ENCODE measurements around the gene ZIC1. TPM values are rescaled to one million over a fixed set of nuclear protein-coding genes. Genes with fewer than 3 reads are reported as not detected.

ZIC1 gene
- polyA plus RNA-seq, 1 experiment: 28.5 TPM

GRCh38 chr3:147410526-147411237 lies 1.5 kb downstream of the ZIC1 start:
- H3K36me3 ChIP-seq (ENCODE audit: control insufficient read depth, insufficient read depth, low read length): no peaks in the 10 kb centered on the region
- peak; percentile 51 for DNase-seq (ENCODE audit: low read depth)
- POLR2A ChIA-PET: interaction anchor here (0.7 kb wide), 1 partner anchor 18 kb away, joined by 3 read pairs; no protein-coding TSS in a partner anchor
- H3K4me3 ChIP-seq (ENCODE audit: low read depth, low read length): peak overlapping the region; percentile 60
- TF ChIP-seq CTCF (IDR thresholded peaks at IDR 0.05; ENCODE audit: insufficient read depth, low read depth, low read length): no peak
- H3K27me3 ChIP-seq (ENCODE audit: control insufficient read depth, insufficient read depth, low read length): peaks cover 17% of the 10 kb centered on the region
- CTCF ChIA-PET: interaction anchor here (0.6 to 1.6 kb wide), 3 partner anchors 9 to 17 kb away, joined by 3 to 4 read pairs (median 3); no protein-coding TSS in a partner anchor

- no peak for DNase-seq (ENCODE audit: low read depth)
- no peak for TF ChIP-seq CTCF (IDR thresholded peaks at IDR 0.05; ENCODE audit: insufficient read depth, low read depth, low read length)
- peaks cover 11% of the 10 kb centered on the region for H3K27me3 ChIP-seq (ENCODE audit: control insufficient read depth, insufficient read depth, low read length)
- CTCF ChIA-PET: interaction anchor here (0.8 to 1.6 kb wide), 5 partner anchors 9 to 535 kb away, joined by 3 read pairs; no protein-coding TSS in a partner anchor
- H3K36me3 ChIP-seq (ENCODE audit: control insufficient read depth, insufficient read depth, low read length): no peaks in the 10 kb centered on the region
- H3K4me3 ChIP-seq (ENCODE audit: low read depth, low read length): peak overlapping the region; percentile 60
- POLR2A ChIA-PET: interaction anchor here (0.6 to 0.7 kb wide), 2 partner anchors 19 to 81 kb away, joined by 3 to 5 read pairs; no protein-coding TSS in a partner anchor
Measured at GRCh38 chr3:147411238-147411814, 2.2 kb downstream of the ZIC1 start.

- DNase-seq (ENCODE audit: low read depth): no peak
- H3K27me3 ChIP-seq (ENCODE audit: control insufficient read depth, insufficient read depth, low read length): peaks cover 11% of the 10 kb centered on the region
- POLR2A ChIA-PET: interaction anchor here (0.6 kb wide), 1 partner anchor 81 kb away, joined by 5 read pairs; no protein-coding TSS in a partner anchor
- TF ChIP-seq CTCF (IDR thresholded peaks at IDR 0.05; ENCODE audit: insufficient read depth, low read depth, low read length): no peak
- CTCF ChIA-PET: interaction anchor here (0.8 to 1.6 kb wide), 4 partner anchors 8 to 534 kb away, joined by 3 read pairs; no protein-coding TSS in a partner anchor
- H3K36me3 ChIP-seq (ENCODE audit: control insufficient read depth, insufficient read depth, low read length): no peaks in the 10 kb centered on the region
- peak overlapping the region; percentile 60 for H3K4me3 ChIP-seq (ENCODE audit: low read depth, low read length)
Measured at GRCh38 chr3:147411815-147412241, 2.7 kb downstream of the ZIC1 start.

DNA sequence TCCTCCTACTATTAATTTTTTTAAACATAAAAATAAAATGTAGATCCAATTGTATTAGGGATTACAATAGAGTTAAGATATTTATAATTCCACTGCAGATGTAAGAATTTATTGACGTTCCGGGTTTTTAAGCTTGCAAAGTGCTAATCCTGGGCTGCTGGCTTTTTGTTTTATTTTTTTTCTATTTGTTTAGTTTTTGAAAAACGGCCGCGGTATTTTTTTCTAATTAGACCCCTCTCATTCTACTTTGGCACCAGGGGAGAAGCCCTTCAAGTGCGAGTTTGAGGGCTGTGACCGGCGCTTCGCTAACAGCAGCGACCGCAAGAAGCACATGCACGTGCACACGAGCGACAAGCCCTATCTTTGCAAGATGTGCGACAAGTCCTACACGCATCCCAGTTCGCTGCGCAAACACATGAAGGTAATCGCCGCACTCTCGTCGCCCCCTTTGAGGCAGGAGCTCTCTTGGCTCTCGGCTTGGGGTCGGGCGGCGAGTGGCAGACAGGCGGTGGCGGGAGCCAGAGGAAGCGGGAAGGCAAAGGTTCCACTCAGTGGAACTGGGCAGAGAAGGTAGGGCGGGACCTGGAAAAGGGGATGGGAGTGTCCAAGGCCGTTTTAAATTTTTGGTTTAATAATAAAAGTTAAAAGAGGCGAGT lies 3.2 kb downstream of the ZIC1 start:
- POLR2A ChIA-PET: no interaction called here

More for the DNA sequence above, 3.2 kb downstream of the ZIC1 start:
- Histone ChIP-seq H3K4me3 (ENCODE audit: low read depth, low read length) (peak overlapping the region; percentile 60), H3K27me3 (ENCODE audit: control insufficient read depth, insufficient read depth, low read length) (peaks cover 11% of the 10 kb centered on the region), H3K36me3 (ENCODE audit: control insufficient read depth, insufficient read depth, low read length) (no peaks in the 10 kb centered on the region)
- no peak for DNase-seq (ENCODE audit: low read depth)
- CTCF ChIA-PET: interaction anchor here (1.2 to 1.6 kb wide), 3 partner anchors 8 to 534 kb away, joined by 3 read pairs; no protein-coding TSS in a partner anchor
- no peak for TF ChIP-seq CTCF (IDR thresholded peaks at IDR 0.05; ENCODE audit: insufficient read depth, low read depth, low read length)

Data from BJ (cell line).